ENCODE measurements around the gene MAPK6. TPM values are rescaled to one million over a fixed set of nuclear protein-coding genes. Genes with fewer than 3 reads are reported as not detected.
"Not testable (repeated sequence)": the region's sequence is repeated elsewhere in the genome, so short reads cannot be mapped to it uniquely, and the experiment has no call there.

The MAPK6 gene
- total RNA-seq, 1 donor = 74.9 TPM

GRCh38 chr15:52093167-52093538, 74.1 kb downstream of the MAPK6 start:
- DNase-seq (ENCODE audit: low read depth) = no peak
- H3K4me3 ChIP-seq (ENCODE audit: low read depth, low read length) = no peak overlapping the region
- TF ChIP-seq CTCF (IDR thresholded peaks at IDR 0.05; ENCODE audit: insufficient read depth, low read length) = no peak

GRCh38 chr15:52093539-52094510, 74.8 kb downstream of the MAPK6 start:
- TF ChIP-seq CTCF (IDR thresholded peaks at IDR 0.05; ENCODE audit: insufficient read depth, low read length) = no peak
- DNase-seq (ENCODE audit: low read depth) = peak; percentile 91
- no peak overlapping the region for H3K4me3 ChIP-seq (ENCODE audit: low read depth, low read length)

- DNase-seq (ENCODE audit: low read depth) = no peak
- TF ChIP-seq CTCF (IDR thresholded peaks at IDR 0.05; ENCODE audit: insufficient read depth, low read length) = no peak
- H3K4me3 ChIP-seq (ENCODE audit: low read depth, low read length) = no peak overlapping the region
Observed at GRCh38 chr15:52094811-52095584, 76.0 kb downstream of the MAPK6 start.

- DNase-seq (ENCODE audit: low read depth) = peak; percentile 94
- TF ChIP-seq CTCF (IDR thresholded peaks at IDR 0.05; ENCODE audit: insufficient read depth, low read length) = no peak
- H3K4me3 ChIP-seq (ENCODE audit: low read depth, low read length) = no peak overlapping the region
Observed at GRCh38 chr15:52095597-52096262, 76.7 kb downstream of the MAPK6 start.

- not testable (repeated sequence) for DNase-seq (ENCODE audit: low read depth); H3K4me3 ChIP-seq (ENCODE audit: low read depth, low read length)
Observed at GRCh38 chr15:52096536-52096935, 77.5 kb downstream of the MAPK6 start.

GRCh38 chr15:52097180-52097579, 78.2 kb downstream of the MAPK6 start:
- DNase-seq (ENCODE audit: low read depth) = peak; percentile 27
- H3K4me3 ChIP-seq (ENCODE audit: low read depth, low read length) = no peak overlapping the region
- no peak for TF ChIP-seq CTCF (IDR thresholded peaks at IDR 0.05; ENCODE audit: insufficient read depth, low read length)

GRCh38 chr15:52098323-52098722, 79.3 kb downstream of the MAPK6 start:
- TF ChIP-seq CTCF (IDR thresholded peaks at IDR 0.05; ENCODE audit: insufficient read depth, low read length) = no peak
- no peak overlapping the region for H3K4me3 ChIP-seq (ENCODE audit: low read depth, low read length)
- DNase-seq (ENCODE audit: low read depth) = peak; percentile 37
